Fibroblast of upper back skin (primary cell): ENCODE measurements around the gene IRX5.

ENCODE experiments used
- DNase-seq: peaks from one replicate; pipeline ENCODE4 v3.0.0-alpha.2; 2013

IRX5 gene

GRCh38 chr16:54931120-54932014 is 702 bp downstream of the IRX5 start:
- DNase-seq: peak; percentile 16

DNA sequence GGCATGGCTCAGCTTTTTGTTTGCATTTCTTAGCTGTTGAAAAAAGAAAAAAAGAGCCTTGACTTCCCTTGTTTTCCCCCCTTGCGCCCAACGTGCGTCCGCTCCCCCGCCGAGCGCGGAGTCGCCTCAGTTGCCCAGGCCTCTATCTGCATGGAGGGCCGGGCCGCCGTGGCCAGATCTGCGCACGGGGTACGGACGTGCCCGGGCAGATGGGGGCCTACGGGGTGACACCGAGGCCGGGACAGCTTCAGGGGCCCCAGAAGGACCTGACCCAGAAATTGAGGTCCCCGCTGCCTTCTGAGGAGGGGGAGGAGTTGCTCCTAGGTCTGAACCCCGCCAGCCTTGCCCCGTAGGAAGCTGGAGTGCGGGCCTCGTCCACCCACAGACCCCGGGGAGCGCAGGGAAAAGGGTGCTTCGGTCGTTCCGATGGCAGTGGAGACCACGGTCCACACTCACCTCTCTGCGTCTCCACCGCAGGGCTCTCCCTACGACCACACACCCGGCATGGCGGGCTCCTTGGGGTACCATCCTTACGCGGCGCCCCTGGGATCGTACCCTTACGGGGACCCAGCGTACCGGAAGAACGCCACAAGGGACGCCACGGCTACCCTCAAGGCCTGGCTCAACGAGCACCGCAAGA is 1.5 kb downstream of the IRX5 start:
- DNase-seq: peak; percentile 16

DNA sequence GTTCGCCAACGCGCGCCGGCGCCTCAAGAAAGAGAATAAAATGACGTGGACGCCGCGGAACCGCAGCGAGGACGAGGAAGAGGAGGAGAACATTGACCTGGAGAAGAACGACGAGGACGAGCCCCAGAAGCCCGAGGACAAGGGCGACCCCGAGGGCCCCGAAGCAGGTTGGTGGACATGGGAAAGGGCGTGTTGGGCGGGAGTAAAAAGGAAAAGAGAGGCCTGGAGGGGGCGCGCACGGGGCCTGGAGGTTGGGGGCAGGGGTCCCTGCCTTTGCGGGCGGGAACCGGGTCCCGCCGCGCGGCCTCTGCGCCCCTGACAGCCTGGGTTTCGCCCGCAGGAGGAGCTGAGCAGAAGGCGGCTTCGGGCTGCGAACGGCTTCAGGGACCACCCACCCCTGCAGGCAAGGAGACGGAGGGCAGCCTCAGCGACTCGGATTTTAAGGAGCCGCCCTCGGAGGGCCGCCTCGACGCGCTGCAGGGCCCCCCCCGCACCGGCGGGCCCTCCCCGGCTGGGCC is 2.1 kb downstream of the IRX5 start:
- peak; percentile 37 for DNase-seq

GRCh38 chr16:54933281-54934011 is 2.8 kb downstream of the IRX5 start:
- peak; percentile 23 for DNase-seq

- DNase-seq: peak; percentile 62
Observed at GRCh38 chr16:54934481-54935265, 4.0 kb downstream of the IRX5 start.

DNA sequence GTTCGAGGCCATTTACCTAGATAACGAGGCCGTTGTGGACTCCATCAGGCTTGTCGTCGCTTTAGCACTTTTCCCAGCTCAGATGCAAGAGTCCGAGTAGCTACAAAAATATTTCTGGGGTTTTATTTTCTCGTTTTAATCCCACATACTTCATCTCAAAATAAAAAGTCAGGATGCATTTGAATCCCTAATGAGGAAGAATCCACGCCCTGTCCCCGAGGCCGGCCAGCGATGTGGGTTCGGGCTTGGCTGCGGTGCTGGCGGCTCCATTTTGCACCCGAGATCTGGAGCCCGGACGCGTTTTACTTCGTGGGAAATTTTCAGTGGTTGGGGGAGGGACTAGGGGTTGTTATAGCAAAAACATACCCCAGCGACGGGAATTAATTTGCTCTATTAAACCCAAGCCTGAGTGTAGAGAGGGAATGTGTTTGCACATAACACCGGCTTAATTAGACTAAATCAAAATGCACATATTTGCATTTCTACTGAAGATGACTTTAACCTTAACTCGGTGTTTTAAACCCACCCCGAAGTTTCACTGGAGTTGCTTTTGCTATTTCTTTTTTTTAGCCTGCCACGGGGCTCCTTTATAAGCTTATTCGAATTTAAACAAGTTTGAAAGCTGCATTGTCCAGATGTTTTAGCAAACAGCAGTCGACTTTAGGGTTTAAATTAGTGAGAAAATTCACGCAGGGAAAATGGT is 4.8 kb downstream of the IRX5 start:
- peak; percentile 18 for DNase-seq

- peak; percentile 58 for DNase-seq
Observed at GRCh38 chr16:54936201-54936978, 5.7 kb downstream of the IRX5 start.

GRCh38 chr16:54936979-54937670 is 6.5 kb downstream of the IRX5 start:
- DNase-seq: peak; percentile 80

GRCh38 chr16:54937671-54938211 is 7.1 kb downstream of the IRX5 start:
- DNase-seq: peak; percentile 19

DNA sequence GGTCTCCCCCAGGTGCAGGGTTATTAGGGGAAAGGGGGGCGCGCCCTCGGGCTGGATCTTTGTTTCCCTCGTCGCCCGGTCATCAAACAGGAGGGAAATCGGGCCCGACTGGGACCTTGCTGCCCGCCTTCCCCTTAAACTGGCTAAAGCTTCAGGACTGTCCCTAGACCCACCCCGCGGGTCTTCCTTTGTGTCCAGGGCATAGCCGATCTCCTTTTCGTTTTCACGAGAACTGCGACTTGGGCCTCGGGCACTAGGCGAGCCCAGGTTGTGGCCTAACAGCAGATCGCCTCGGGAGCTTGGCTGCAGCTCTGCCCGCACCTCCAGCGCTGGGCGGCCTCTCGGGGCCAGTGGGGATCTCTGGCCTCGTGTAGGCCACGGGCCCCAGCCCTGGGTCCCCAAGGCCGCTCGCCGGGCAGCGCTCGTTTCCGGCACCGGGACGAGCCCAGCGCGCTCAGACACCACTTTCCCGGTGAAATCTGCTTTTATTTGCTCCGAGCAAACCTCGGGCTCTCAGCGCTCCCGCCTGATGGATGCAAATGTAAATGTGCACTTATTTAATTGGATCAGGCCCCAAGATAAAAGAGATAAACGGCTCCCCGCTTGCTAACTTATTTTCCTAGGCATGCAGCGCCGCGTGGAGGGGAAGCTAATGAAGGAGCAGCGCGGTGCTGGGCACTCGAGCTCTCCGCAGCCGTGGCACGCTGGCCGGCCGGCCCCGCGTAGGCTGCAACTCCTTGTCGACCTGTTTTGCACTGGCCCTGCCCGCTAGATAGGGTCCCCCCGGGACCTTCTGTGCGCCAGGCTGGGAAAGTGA is 7.8 kb downstream of the IRX5 start:
- DNase-seq: peak; percentile 38

DNA sequence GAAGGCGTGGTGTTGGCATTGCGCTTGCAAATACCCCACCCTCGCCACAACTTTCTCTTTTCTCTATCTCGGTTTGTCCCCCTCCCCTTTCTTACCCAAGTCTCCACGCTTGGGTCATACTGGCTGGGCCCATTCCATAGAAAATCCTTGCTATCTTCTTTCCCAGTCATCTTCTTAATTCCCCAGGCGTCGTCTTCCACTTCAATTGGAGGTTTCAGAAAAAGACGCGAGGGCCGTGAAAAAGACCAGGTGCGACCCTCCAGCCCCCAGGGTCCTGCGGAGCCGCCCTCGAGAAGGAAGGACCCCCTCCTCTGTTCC is 8.3 kb downstream of the IRX5 start:
- DNase-seq: no peak

GRCh38 chr16:54939510-54940278 is 9.0 kb downstream of the IRX5 start:
- DNase-seq: no peak

GRCh38 chr16:54940279-54940604 is 9.6 kb downstream of the IRX5 start:
- no peak for DNase-seq

- no peak for DNase-seq
Observed at GRCh38 chr16:54942353-54942943, 11.8 kb downstream of the IRX5 start.

DNA sequence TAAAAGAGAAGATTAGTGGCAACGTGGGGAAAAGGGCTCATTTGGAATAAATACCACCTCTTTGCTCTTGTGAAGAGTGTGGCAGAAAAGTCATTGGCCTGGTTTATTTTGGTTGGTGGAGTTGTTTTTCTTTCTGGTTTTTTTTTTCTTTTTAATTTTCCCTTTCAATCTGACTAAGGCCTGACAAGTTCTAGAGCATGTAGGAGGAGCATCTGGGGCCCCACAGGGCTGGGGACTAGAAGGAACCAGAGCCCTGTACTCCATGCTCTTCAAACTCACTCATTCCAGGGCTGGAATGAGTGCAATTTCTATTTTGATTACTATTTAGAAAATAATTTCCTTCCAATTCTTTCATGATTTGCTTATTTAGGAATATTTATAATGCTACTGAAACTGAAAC is 13.3 kb downstream of the IRX5 start:
- DNase-seq: no peak

- DNase-seq: no peak
Observed at GRCh38 chr16:54945063-54945462, 14.4 kb downstream of the IRX5 start.

DNA sequence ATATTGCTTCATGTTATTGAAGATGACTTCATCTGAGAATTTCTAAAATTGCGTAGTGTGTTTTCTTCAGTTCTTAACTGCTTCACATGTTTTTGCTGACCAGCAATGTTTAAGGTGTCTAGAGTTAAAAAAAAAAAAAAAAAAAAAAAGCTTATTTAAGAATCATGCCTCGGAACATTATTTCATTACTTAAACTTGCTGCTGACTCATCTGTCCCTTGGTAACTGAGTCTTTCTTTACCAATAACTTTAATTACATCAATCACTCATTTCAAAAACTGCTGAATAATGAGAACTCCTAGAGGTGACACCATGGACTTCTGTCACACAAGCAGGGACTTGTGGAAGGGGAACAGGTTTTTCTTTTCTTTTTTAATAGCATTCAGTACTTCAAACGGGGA is 16.2 kb downstream of the IRX5 start:
- DNase-seq: no peak

DNA sequence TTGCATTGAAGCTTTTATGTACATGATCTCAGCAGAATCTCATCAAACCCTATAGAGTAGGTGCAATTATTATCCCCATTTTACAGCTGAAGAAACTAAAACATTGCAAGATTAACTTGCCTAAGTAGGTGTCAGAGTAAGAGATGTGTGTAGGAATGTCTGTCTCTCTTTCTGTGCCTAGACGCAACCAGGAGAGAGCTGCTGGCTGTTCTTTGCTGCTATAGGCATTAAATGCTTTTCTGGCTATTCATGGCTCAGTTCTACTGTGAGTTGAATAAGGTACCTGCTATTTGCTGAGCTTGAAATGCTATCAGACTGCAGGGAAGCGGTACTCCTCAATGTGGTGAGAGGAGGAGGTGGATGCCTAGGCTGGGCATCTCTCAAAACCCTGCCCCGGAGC is 17.0 kb downstream of the IRX5 start:
- DNase-seq: no peak
